Esophagus mucosa (tissue), 1 donor: ENCODE measurements around the gene OLFM1. TPM values are rescaled to one million over a fixed set of nuclear protein-coding genes. Genes with fewer than 3 reads are reported as not detected.
A peak's percentile ranks its signal among the peaks of the same experiment; 100 is the strongest.

Experiments
- ATAC-seq: fragments of 200-7000 bp; cut with Tn5 transposase; one replicate; pipeline ENCODE4 v1.9.1; 2020
- total RNA-seq: library from RNA; stranded (reverse); gene quantifications from one replicate; pipeline ENCODE4 v1.2.4, GENCODE V29; 2023
- donor health status: DM: yes; HTN: yes; CAD: no.

OLFM1 gene
- total RNA-seq, 1 donor from 2014 or later, result 4.9 TPM

DNA sequence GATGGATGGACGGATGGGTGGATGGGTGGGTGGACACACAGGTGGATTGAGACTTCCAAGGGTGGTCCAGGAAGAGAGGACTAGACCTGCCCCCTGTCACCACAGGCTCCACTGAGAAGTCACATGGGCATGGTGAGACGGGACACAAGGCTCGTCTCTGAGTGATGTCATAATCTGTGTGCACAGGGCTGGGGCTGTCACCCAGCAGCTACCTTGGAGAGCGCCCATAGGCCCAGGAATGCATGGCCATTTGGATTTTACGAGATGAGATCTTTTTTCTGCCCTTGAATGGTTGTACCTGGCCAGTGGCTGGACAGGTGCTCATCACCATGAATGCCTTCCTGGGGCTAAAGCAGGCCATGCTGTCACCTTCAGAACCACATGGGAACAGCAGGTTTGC is 3.1 kb downstream of the OLFM1 start:
- no peak for ATAC-seq

DNA sequence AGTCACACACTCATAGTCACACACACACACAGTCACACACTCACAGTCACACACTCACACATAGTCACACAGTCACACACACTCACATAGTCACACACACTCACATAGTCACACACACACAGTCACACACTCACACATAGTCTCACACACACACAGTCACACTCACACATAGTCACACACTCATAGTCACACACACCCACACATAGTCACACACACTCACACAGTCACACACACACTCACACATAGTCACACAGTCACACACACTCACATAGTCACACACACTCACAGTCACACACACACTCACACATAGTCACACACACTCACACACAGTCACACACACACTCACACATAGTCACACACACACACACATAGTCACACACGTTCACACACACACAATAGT is 4.1 kb downstream of the OLFM1 start:
- ATAC-seq, result no peak

DNA sequence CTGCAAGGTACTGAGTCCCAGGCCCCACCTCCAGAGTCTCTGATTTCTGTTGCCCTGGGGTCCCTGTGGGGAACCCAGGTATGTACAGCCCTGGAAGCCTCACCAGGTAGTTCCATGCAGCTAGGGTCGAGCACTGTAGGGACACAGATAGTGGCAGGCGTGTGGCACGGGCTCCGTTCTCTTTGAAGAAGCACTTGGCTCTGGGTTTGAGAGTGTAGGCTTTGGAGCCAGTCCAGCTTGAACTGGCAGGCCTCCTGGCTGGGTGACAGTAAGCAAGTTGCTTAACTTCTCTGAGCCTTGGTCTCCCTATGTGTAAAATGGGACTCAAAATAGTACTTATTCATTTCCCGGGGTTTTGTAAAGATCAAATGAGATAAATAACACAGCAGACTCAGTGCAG is 5.6 kb downstream of the OLFM1 start:
- ATAC-seq, result no peak

DNA sequence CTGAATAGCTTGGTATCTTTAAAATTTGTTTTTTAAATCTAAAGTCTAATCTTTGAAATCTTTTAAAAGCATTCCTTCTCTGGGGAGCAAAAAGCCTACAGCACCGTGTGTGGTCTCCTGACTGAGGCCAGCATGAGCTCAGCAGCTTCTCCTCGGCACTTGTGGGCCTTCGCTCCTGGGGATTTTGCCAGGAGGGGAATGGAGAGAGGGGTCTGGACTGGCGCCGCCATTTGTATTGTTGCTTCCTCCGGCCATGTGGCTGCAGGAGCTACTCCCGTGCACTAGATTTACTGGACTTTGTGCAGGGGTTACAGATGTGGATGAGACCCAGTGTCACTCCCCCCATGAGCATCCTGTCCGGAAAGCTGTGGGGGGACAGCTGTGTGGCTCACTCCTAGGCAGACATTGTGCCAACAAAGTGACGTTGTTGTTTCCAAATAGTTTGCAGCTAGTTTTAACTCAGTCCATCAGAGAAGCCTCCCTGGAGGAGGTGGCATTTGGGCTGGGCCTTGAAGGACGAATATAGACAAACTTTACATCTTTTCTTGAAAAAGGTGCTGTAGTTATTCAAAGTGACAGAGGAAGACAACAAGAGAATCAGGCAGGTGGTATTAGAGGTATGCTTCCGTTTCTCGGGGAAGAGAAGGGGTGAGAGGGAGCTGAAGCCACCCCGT is 6.6 kb downstream of the OLFM1 start:
- ATAC-seq, result no peak

DNA sequence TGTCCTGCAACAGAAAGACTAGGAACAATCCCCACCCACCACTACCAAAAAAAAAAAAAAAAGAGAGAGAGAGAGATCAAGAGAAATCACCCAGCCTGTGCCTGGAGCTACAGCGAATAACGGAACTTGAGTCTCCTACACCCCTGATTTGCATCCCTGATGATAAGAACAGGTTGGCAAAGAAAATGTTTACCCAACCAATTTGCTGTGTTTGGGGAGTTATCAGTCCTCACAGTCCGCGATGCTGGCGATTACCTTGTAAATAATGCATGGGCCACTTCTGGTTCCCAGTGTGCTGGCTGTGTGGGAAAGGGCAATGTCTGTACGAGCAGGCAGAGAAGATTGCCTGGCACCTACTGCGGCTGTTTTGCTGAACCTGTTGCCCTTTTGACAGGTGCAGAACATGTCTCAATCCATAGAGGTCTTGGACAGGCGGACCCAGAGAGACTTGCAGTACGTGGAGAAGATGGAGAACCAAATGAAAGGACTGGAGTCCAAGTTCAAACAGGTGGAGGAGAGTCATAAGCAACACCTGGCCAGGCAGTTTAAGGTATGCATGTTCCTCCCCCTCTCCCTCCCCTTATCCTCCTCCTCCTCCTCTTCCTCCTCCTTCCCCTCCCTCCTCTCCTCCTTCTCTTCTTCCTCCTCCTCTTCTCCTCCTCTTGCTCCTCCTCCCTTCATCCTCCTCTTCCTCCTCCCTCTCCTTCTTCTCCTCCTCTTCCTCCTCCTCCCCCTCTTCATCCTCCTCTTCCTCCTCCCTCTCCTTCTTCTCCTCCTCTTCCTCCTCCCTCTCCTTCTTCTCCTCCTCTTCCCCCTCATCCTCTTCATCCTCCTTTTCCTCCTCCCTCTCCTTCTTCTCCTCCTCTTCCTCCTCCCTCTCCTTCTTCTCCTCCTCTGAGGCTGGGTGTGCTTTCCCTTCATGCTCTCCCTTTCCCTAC is 8.3 kb downstream of the OLFM1 start:
- no peak for ATAC-seq

DNA sequence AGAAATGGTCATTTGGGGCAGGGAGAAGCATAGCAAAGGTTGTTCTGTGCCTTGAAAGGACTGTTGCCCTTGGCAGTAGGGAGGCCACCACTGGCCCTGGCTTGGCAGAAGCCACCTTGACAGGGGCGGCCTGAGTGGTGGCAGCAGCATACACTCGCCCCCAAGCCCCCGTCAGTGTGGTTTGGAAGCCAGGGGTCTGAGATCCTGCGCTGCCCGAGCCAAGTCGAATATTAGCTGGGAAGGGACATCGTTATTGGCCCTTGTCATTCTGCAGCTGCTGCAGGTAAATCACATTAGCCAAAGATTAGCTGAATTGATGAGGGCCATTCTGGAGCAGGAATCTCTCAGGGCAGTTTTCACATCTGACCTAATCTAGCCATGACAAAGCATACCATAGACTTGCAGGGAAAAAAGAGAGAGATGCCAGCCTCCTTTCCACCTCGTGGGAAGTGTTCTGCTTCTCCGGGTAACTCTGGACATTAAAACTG is 9.0 kb downstream of the OLFM1 start:
- ATAC-seq, result no peak

DNA sequence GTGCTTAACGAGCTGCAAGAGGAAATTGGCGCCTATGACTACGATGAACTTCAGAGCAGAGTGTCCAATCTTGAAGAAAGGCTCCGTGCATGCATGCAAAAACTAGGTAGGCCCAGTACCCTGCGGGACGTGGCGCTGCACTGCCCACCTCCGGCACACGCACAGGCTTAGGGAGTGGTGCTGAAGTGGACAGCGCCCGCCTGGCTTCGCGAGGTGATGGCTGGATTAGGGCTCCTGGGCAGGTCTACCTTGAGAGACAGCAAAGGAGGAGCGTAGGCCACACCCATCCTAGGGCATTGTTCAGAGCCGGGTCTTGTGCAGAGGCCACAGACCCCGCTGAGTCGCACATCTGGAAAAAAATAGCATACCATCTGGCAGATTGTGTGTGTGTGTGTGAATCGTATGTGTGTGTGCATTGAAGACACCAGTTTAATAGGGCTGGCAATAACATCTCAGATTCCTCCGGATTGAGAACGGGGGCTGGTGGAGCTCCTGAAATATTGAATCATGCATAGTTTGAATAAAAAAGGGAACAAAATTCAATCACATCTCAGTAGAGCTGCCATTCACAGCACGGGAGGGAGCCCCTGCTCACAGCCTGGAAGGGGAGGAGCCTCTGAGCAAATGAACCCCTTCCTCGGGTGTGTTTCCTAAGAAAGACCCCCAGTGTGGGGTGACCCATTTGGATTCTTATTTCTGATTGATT is 11.1 kb downstream of the OLFM1 start:
- peak; percentile 57 for ATAC-seq

DNA sequence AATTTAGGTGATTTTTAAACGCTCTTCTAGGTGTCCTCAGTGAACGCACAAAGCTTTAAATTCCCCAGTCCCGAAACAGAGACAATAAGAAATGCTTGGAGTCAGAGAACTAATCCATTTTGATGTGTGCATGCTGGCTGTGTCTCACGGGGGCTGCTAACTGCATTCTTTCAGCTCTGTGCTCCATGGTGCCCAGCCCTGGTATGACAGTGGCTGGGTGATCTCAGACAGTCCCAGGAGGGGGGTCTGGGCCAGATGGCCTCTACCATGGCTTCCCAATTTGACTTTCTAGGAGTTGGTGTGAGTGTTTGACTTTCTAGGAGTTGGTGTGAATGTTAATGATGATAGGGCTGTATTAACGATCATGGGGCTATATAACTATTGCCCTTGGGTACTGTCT is 12.1 kb downstream of the OLFM1 start:
- ATAC-seq, result no peak

DNA sequence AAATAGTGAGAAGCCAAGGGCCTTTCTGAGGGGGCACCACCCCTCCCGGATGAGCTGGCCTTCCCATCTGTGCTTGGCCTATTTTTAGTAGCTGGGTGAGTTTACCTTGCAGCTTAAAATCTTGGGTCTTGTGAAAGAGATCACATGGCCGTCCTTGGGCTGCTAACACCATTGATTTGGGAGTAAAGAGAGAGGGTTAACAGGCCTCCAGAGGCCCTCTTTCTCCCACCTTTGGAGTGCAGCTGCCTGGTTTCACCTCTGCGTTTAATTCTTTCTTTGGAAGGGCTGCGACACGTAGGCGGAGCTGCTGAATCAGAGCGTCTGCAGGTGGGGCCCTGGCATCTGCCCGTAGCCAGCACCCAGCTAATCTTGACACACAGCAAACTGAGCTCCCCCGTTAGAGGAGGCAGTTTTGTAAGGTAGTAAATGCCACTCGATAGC is 12.8 kb downstream of the OLFM1 start:
- no peak for ATAC-seq

DNA sequence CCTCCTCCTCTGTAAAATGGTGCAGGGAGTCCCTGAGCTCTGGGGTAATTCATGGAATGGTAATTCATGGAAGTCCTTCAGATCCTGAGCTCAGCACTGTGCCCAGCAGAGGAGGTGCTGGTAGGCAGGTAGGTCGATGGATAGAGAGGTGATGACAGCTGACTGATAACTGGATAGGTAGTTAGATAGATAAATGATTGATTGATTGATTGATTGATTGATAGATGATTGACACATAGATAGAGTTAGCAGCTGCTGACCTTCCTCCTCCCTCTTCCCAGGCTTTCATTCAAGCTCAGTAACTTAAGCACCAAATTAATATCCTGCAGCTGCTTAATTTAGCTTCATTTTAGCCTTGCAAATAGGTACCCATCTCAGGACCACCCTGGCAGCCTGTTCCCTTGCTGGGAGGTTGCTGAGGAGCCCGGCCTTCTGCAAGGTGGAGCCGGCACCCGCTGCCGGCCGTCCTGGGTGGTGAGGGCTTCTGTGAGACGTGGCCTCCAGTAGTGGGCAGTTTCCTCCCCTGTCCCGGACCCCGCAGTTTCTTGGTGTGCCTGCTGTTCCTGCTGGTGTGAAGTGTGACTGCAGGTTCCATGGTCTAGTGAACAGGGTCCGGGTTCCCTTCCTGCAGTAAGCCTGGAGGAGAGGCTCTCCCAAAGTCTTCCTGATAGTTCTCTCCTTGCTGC is 13.4 kb downstream of the OLFM1 start:
- no peak for ATAC-seq

DNA sequence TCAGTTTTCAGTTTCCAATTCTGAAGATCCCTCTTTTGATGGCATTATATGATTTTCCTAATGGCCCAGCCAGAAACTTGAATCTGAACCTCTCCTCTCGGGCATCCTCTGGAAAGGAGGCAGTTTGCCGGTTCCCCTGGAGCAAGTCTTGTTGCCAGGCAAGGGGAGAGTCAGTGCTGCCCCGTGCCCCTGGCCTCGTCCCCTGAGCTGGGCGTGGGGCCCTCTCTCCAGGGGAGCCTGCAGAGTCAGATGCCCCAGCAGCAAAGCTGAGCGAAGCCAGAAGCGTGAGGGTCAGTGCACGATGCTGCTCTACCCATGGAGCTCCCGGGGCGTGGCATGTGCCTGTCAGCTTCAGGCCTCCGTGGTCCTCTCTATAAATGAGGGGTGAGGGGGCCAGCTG is 14.0 kb downstream of the OLFM1 start:
- no peak for ATAC-seq

DNA sequence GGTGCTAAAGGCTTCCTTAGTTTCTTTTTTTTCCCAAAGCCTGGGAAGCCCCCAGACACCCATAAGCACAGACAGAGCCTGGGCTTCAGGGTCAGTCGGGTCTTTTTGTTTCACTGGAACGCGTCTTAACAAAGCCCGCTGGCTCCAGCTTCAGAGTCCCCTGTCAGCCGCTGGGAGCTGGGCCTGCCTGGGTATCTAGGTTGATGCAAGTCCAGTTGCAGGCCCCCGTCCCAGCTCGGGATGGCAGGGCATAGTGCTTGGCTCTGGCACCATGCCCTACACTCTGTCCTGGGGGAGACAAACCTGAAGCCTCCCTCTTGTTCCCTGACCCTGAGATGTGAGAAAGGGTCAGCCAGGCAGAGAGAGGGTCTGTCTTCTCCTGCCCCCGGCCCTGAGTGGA is 14.5 kb downstream of the OLFM1 start:
- ATAC-seq, result no peak

DNA sequence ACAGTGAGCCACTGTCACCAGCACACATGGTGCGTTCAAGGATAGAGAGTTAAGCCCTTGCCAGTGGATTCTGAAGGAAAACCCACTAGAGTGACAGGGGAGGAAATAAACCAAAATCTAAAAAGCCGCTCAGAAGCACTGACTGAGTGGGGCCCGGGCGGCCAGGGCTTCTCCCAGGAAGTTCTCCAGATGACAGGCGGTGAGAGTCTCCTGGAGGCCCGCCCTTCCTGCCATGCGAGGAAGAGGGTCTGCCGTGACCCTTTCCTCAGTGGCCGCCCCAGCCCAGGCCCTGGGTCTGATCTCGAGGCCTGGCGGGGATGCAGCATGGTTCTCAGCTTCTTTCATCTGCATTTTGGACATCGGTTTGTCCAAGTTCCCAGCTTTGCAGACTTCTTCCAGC is 14.9 kb downstream of the OLFM1 start:
- no peak for ATAC-seq

DNA sequence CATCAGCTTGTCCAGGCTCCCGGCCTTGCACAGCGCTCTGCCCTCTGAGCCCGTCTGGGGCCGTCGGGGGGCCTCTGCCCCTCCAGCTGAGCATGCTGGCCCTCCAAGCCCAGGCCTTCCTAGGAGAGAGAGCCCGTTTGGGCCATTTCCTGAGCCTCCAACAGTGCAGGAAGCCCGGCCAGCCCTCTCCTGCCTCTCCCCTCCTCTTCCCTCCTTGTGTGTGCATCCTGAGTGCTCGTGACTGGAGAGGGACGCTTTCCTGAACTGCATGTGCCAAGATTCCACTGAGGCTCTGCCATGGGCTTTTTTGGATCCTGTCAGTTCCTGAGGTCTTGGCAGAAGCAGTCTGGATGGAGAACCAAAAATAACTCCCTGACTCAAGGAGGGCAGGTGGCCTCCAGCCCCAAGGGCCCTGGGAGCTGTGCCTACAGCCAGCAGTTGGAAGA is 15.6 kb downstream of the OLFM1 start:
- ATAC-seq, result no peak

DNA sequence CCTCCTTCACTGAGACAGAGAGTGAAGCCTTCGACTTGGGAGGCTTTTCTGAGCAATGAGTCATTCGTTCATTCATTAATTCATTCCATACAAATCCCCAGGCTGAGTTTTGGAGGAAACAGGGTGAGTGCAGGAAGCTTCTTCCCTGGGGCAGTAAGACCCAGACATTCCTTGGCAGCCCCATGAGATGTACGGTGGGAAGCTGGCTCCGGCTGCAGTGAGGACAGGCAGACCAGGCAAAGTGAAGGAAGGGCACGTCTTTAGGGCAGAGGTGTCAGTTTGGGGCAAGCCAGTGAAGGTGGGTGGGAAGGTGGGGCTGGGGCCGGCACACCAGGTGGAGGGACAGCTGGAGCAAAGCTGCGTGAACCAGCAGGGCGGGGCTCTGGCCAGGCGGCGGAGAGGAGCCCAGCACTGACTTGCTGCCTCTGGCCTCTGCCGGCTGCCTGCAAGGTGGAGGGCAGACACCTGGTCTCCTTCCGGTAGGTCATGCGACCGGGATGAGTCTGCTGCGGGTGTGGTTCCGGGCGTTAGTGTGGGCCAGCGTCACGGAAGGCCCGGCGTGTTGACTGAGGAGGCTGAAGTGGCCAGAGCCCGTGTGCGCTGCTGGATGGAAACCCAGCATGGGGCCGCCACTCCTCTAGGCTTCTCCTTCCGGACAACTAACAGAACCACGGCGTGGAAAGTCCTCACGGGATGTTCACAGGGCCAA is 16.6 kb downstream of the OLFM1 start:
- ATAC-seq, result no peak

DNA sequence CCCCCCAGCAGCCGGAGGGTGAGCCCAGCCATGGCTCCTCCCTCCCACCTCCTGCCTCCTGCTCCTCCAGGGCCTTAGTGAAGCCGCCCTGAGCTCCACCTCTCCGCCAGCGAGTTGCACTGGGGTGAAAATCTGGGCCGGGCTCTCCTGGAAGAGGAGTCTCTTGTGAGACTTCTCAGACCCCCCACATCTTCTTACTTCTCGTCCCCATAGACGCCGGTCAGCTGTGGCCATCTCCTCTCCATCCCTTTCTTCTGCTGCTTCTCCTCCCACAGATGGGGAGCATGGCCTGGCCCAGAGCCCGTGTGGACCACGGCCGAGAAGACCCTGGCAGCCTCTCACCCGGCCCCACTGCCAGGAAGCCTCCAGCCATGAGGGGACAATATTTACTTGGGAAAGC is 17.3 kb downstream of the OLFM1 start:
- ATAC-seq, result no peak

DNA sequence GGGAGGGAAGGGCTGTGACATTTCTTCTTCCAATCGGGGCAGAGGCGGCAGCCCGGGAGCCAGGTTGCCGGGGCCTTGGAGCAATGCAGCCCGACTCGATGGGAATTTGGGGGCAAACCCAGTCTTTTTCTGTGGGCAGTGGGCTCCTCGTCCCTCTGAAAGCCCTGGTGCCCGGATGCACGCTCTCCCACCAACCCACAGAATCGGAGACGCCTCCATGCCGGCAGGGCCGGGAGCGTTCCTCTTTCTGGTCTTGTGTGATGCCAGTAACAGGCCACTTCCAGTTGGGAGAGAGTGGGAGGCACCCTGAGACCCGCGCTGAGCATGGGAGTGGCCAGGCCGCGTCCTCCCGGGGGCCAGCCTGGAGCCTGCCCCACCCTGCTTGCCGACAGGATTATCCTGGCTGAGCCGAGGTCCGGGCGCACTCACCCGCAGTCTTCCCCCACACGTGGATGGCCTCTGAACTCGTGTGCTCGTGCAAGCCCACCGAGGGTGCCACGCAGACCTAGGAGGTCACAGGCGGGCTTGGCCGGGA is 17.8 kb downstream of the OLFM1 start:
- ATAC-seq, result no peak

DNA sequence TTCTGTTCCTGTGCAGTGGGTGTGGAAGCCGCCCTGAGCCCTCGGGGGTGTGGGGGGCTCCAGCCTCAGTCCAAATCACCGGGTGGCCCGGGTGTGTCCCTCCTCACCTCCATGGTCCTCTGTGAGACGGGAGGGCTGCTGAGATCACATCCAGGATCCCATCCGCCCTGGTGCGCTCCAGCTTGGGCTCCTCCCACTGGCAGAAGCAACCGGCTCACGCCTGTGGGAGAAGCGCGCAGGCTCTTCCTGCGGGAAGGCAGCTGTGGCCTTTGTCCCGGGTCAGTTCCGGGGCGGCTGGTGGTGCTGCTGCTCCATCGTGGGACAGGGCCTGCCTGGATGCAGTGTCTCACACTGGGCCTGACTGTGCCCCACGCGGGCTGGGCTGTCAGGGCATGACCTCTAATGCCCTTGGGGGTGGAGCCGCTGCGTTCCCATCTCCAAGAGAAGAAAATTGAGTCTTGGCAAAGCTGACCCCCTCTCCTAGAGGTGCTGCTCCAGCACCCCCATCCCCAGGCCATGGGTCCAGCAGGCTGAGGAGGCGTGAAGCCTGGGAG is 18.5 kb downstream of the OLFM1 start:
- ATAC-seq, result no peak

DNA sequence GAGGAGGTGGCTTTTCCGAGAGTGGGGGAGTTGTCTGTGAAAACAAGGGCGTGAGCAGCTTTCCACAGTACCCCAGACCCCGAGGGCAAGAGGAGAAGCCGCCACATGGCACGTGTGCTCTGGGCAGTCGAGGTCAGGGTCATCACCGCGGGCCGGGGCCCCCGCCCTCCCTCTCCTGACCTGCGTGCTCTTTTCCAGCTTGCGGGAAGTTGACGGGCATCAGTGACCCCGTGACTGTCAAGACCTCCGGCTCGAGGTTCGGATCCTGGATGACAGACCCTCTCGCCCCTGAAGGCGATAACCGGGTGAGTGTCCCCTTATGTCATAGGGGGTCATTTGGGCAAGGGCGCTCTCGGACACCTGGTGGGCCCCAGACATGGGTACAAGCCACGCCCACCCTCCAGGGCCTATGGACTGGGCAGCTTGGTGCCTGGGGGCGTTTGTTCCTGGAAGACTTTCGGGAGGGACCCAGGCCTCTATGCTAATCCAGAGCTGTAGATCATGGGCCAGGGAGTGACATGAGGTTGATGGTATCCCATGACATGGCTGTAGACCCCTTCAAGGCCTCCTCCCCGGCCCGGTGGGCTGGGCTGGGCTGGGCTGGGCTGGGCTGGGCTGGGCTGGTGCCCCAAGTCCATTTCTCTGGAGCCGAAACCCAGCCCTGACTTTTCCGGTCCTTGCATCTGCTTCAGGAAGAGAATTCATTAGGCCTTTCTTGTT is 19.2 kb downstream of the OLFM1 start:
- no peak for ATAC-seq

DNA sequence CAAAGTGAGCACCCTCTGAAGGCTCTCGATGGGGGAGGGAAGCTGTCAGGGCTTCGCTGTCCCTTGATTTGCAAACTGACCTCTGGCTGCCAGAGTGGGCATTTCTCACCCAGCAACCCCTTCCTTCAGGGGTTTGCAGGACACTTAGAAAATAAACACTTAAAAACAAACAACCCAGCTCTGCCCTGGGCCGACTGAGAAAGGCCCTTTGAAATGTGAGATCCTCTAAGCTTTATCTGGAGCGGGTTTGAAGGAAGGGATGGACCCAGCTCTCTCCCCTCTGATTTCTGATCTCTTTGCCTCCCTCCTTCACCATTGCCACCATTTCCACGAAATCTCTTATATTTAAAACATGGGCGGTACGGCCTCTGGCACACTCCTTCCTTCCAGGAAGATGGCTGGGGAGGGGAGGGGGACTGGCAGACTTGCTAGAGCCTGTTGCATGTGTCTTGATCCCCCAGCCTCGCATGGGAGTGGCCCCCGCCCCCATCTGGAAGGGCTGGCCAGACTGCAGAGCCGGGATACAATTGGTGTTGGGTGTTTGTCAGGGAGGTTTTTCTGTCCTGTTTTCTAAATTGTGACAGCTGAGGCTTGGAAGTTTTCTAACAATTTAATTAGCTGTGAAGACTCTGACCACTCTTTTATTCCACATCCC is 20.2 kb downstream of the OLFM1 start:
- ATAC-seq, result no peak
